ENCODE measurements around the gene CMSS1. TPM values are rescaled to one million over a fixed set of nuclear protein-coding genes. Genes with fewer than 3 reads are reported as not detected.
"Not testable (repeated sequence)": the region's sequence is repeated elsewhere in the genome, so short reads cannot be mapped to it uniquely, and the experiment has no call there.

The CMSS1 gene
- total RNA-seq, 1 donor from 2014 or later = 35.7 TPM

DNA sequence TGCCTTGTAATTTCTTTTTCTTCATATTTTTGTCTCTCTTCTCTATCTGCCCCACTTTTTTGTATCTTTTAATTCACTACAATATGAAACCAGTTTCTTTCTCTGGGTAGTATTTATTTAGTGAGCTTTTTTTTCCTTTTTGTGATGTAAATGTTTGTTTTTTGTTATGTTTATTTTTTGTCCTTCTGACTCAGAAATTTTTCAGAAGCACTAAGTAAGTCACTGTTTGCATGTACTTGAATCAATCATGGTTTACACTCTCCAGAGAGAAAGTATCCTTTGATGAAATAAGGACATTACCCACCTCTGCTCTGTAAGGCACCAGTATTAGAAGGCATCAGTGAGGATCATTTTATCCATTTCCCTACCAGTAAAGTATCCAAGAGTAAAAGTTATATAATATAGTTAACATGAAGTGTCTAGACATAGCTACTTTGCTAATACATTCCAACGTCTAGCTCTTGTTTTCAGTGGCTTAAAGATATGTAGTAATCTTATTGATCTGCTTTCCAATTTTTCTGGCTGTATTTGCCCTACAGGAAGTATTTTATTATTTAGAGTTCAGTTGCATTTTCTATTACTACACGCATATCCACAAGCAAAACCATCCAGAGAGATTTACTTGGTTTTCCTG, 271.2 kb downstream of the CMSS1 start:
- H3K27ac Mint-ChIP-seq = peak overlapping the region; percentile 19
- no peaks in the 10 kb centered on the region for H3K36me3 Mint-ChIP-seq (ENCODE audit: insufficient read depth)
- H3K4me3 Mint-ChIP-seq (ENCODE audit: low read depth) = no peak overlapping the region
- DNase-seq (ENCODE audit: low spot score, unreplicated experiment) = no peak
- no peaks in the 10 kb centered on the region for H3K27me3 Mint-ChIP-seq
- peaks cover 49% of the 10 kb centered on the region for H3K4me1 Mint-ChIP-seq (ENCODE audit: low read depth)
- H3K9me3 Mint-ChIP-seq (ENCODE audit: low read depth) = no peaks in the 10 kb centered on the region
- TF ChIP-seq, protein P1, sequence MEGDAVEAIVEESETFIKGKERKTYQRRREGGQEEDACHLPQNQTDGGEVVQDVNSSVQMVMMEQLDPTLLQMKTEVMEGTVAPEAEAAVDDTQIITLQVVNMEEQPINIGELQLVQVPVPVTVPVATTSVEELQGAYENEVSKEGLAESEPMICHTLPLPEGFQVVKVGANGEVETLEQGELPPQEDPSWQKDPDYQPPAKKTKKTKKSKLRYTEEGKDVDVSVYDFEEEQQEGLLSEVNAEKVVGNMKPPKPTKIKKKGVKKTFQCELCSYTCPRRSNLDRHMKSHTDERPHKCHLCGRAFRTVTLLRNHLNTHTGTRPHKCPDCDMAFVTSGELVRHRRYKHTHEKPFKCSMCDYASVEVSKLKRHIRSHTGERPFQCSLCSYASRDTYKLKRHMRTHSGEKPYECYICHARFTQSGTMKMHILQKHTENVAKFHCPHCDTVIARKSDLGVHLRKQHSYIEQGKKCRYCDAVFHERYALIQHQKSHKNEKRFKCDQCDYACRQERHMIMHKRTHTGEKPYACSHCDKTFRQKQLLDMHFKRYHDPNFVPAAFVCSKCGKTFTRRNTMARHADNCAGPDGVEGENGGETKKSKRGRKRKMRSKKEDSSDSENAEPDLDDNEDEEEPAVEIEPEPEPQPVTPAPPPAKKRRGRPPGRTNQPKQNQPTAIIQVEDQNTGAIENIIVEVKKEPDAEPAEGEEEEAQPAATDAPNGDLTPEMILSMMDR (IDR thresholded peaks at IDR 0.05; ENCODE audit: unreplicated experiment) = no peak

- DNase-seq (ENCODE audit: low spot score, unreplicated experiment) = no peak
- no peaks in the 10 kb centered on the region for H3K9me3 Mint-ChIP-seq (ENCODE audit: low read depth)
- H3K27me3 Mint-ChIP-seq = no peaks in the 10 kb centered on the region
- peaks cover 49% of the 10 kb centered on the region for H3K4me1 Mint-ChIP-seq (ENCODE audit: low read depth)
- no peak overlapping the region for H3K4me3 Mint-ChIP-seq (ENCODE audit: low read depth)
- TF ChIP-seq, protein P1 (IDR thresholded peaks at IDR 0.05; ENCODE audit: unreplicated experiment) = peak; percentile 56
- H3K27ac Mint-ChIP-seq = peak overlapping the region; percentile 85
- no peaks in the 10 kb centered on the region for H3K36me3 Mint-ChIP-seq (ENCODE audit: insufficient read depth)
Measured at GRCh38 chr3:100089812-100090668, 272.4 kb downstream of the CMSS1 start.

DNA sequence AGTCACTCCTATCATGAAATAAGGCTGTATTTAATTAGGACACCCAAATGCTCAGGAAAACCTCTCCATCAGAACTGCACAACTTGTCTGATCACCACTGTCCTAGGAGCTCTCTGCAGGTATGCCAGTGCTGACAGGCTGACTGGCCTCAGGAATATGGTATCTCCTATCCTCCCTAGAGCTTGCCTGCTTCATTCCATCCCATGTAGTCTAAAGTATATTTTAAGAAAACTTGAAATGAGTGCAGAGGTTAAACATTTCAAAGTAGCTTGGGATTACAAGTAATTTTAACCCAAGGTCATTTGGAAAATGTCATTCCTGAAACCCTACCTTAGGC, 273.0 kb downstream of the CMSS1 start:
- DNase-seq (ENCODE audit: low spot score, unreplicated experiment) = no peak
- Mint-ChIP-seq H3K36me3 (ENCODE audit: insufficient read depth) (no peaks in the 10 kb centered on the region), H3K27ac (peak overlapping the region; percentile 85), H3K9me3 (ENCODE audit: low read depth) (peaks cover 2% of the 10 kb centered on the region), H3K27me3 (no peaks in the 10 kb centered on the region), H3K4me3 (ENCODE audit: low read depth) (no peak overlapping the region), H3K4me1 (ENCODE audit: low read depth) (peaks cover 46% of the 10 kb centered on the region)
- TF ChIP-seq, protein P1 (IDR thresholded peaks at IDR 0.05; ENCODE audit: unreplicated experiment) = no peak

- H3K4me3 Mint-ChIP-seq (ENCODE audit: low read depth) = no peak overlapping the region
Measured at GRCh38 chr3:100093831-100094230, 276.2 kb downstream of the CMSS1 start.

DNA sequence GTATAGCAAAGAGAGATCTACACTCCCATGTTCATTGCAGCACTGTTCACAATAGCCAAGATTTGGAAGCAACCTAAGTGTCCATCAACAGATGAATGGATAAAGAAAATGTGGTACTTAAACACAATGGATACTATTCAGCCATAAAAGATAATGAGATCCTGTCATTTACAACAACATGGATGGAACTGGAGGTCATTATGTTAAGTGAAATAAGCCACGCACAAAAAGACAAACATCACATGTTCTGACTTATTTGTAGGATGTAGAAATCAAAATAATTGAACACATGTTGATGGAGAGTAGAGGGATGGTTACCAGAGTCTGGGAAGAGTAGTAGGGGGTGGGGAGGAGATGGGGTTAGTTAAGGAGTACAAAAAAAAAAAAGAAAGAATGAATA, 278.6 kb downstream of the CMSS1 start:
- H3K4me1 Mint-ChIP-seq (ENCODE audit: low read depth) = peaks cover 51% of the 10 kb centered on the region
- H3K36me3 Mint-ChIP-seq (ENCODE audit: insufficient read depth); H3K27ac Mint-ChIP-seq; H3K27me3 Mint-ChIP-seq; H3K9me3 Mint-ChIP-seq (ENCODE audit: low read depth); H3K4me3 Mint-ChIP-seq (ENCODE audit: low read depth); DNase-seq (ENCODE audit: low spot score, unreplicated experiment): not testable (repeated sequence)

More at GRCh38 chr3:100093831-100094230, 276.2 kb downstream of the CMSS1 start:
- Mint-ChIP-seq H3K9me3 (ENCODE audit: low read depth) (peaks cover 6% of the 10 kb centered on the region), H3K27me3 (no peaks in the 10 kb centered on the region), H3K36me3 (ENCODE audit: insufficient read depth) (peaks cover 2% of the 10 kb centered on the region), H3K27ac (no peak overlapping the region), H3K4me1 (ENCODE audit: low read depth) (peaks cover 50% of the 10 kb centered on the region)
- TF ChIP-seq, protein P1 (IDR thresholded peaks at IDR 0.05; ENCODE audit: unreplicated experiment) = no peak
- DNase-seq (ENCODE audit: low spot score, unreplicated experiment) = no peak

Measured in progenitor cell of endocrine pancreas (in vitro differentiated cells).